Endothelial cell of umbilical vein (primary cell): ENCODE results near the gene NRG3. TPM values are rescaled to one million over a fixed set of nuclear protein-coding genes. Genes with fewer than 3 reads are reported as not detected.

Experiments
- BruUV-seq: library from RNA; stranded (reverse); fragments of 400-500 nt; replicated peaks from 2 replicates; lab custom pipeline; 2021; lab: Mats Ljungman, UMichigan
- CTCF ChIA-PET: fragments of 300-600, 350-600 bp; sonication (Branson Sonifier 250); formaldehyde crosslinking; loops from one replicate; lab custom pipeline; 2021; ENCODE audit warnings: antibody characterized with exemption, inconsistent platforms; lab: Charles Lee
- POLR2A ChIA-PET: fragments of 300-600, 350-600 bp; sonication (Branson Sonifier 250); formaldehyde crosslinking; loops from one replicate; lab custom pipeline; 2021; ENCODE audit warnings: antibody characterized with exemption, inconsistent platforms; lab: Charles Lee
- DNase-seq: peaks from one replicate; pipeline ENCODE4 v3.0.0-alpha.2; 2011; ENCODE audit warnings: low read depth, low spot score
- FAIRE-seq: peaks from 2 replicates; lab custom pipeline; 2011; peaks lifted over from hg19 to GRCh38; lab: Jason Lieb, UNC
- H2AFZ ChIP-seq: 2 replicates; pipeline ENCODE4 v1.6.0; 2012; ENCODE audit warnings: low read depth, low read length, control low read depth, inconsistent platforms
- H3K27ac ChIP-seq: 2 replicates; pipeline ENCODE4 v1.5.1; 2011; ENCODE audit warnings: low read depth, mild to moderate bottlenecking, control low read depth, low read length, moderate library complexity; ENCODE audit not compliant: insufficient read depth
- H3K27me3 ChIP-seq, 2 experiments: 2 replicates each; pipeline versions ENCODE4 v1.6.0 to v1.6.1; 2011; ENCODE audit warnings: low read length in 2 of 2, mixed read lengths in 1 of 2; ENCODE audit not compliant: control insufficient read depth in 2 of 2, insufficient read depth in 2 of 2
- H3K36me3 ChIP-seq, 2 experiments: 2 replicates in 1 of 2; 3 replicates in 1 of 2; pipeline ENCODE4 v1.5.1; 2011; ENCODE audit warnings: low read length in 2 of 2, mild to moderate bottlenecking in 1 of 2, moderate library complexity in 1 of 2; ENCODE audit not compliant: control insufficient read depth in 2 of 2, insufficient read depth in 2 of 2; ENCODE audit errors: extremely low read depth in 1 of 2
- H3K4me1 ChIP-seq: 3 replicates; pipeline ENCODE4 v1.5.1; 2011; ENCODE audit warnings: mild to moderate bottlenecking, low read length; ENCODE audit not compliant: control insufficient read depth, insufficient read depth; ENCODE audit errors: extremely low read depth
- H3K4me2 ChIP-seq: 2 replicates; pipeline ENCODE4 v1.6.1; 2011; ENCODE audit warnings: low read length, control low read depth, mixed read lengths; ENCODE audit not compliant: insufficient read depth
- H3K4me3 ChIP-seq, 3 experiments: fragments of 200-600 bp in 1 of 3; sonication (generic), shearing (Covaris generic) in 1 of 3; replicated peaks in 1 of 3; 2 replicates each; pipeline ENCODE4 v1.5.1; 2011 to 2016; ENCODE audit warnings: control low read depth in 3 of 3, low read length in 3 of 3, mild to moderate bottlenecking in 2 of 3, inconsistent platforms in 1 of 3, low read depth in 1 of 3, moderate library complexity in 1 of 3; ENCODE audit not compliant: insufficient read depth in 1 of 3
- H3K79me2 ChIP-seq: 2 replicates; pipeline ENCODE4 v1.6.0; 2012; ENCODE audit warnings: low read length, inconsistent platforms; ENCODE audit not compliant: control insufficient read depth, insufficient read depth
- H3K9ac ChIP-seq: replicated peaks from 2 replicates; pipeline ENCODE3; 2011; ENCODE audit warnings: low read length, control low read depth; ENCODE audit not compliant: insufficient read depth; ENCODE audit errors: extremely low read depth
- H3K9me1 ChIP-seq: replicated peaks from 3 replicates; pipeline ENCODE4 v1.6.0; 2011; ENCODE audit warnings: mild to moderate bottlenecking, low read length; ENCODE audit not compliant: control insufficient read depth, insufficient read depth; ENCODE audit errors: extremely low read depth
- H3K9me3 ChIP-seq: replicated peaks from 2 replicates; pipeline ENCODE4 v1.5.1; 2012; ENCODE audit warnings: low read length, inconsistent platforms; ENCODE audit not compliant: control insufficient read depth, insufficient read depth
- H4K20me1 ChIP-seq: replicated peaks from 2 replicates; pipeline ENCODE3; 2011; ENCODE audit warnings: mild to moderate bottlenecking, low read length; ENCODE audit not compliant: control insufficient read depth, insufficient read depth; ENCODE audit errors: extremely low read depth
- EZH2 ChIP-seq: IDR thresholded peaks from 2 replicates; pipeline ENCODE4 v1.6.1; 2012; ENCODE audit warnings: borderline replicate concordance, low read depth, mild to moderate bottlenecking, moderate library complexity, low read length, inconsistent platforms; ENCODE audit not compliant: severe bottlenecking
- FOS ChIP-seq: IDR thresholded peaks from 2 replicates; pipeline ENCODE4 v1.6.1; 2011; ENCODE audit warnings: mild to moderate bottlenecking, low read length, moderate library complexity, borderline replicate concordance; ENCODE audit not compliant: insufficient read depth
- GATA2 ChIP-seq: IDR thresholded peaks from 2 replicates; pipeline ENCODE4 v1.7.0; 2011; ENCODE audit warnings: low read depth, mild to moderate bottlenecking, moderate library complexity, mixed read lengths, low read length; ENCODE audit not compliant: insufficient read length, insufficient read depth
- JUN ChIP-seq: IDR thresholded peaks from 2 replicates; pipeline ENCODE4 v1.6.1; 2011; ENCODE audit warnings: borderline replicate concordance, low read depth; ENCODE audit not compliant: insufficient read length, insufficient read depth
- MYC ChIP-seq: IDR thresholded peaks from one replicate; pipeline ENCODE4 v1.6.1; 2011; ENCODE audit warnings: mild to moderate bottlenecking, low read depth, low read length
- POLR2A ChIP-seq: IDR thresholded peaks from 2 replicates; pipeline ENCODE4 v1.6.1; 2012; ENCODE audit warnings: low read depth, mild to moderate bottlenecking, control low read depth, low read length
- POLR2AphosphoS5 ChIP-seq: IDR thresholded peaks from 2 replicates; pipeline ENCODE4 v1.6.1; 2012; ENCODE audit warnings: low read depth, mild to moderate bottlenecking, control low read depth, low read length, moderate library complexity; ENCODE audit not compliant: insufficient read depth
- dilution Hi-C: fragments of 300-500 bp; cut with MboI; formaldehyde crosslinking; loops from one replicate; pipeline ENCODE4 v1.15.0; 2019; ENCODE audit warnings: low sequenced_read_pairs; ENCODE audit not compliant: extremely low pct_ligation_motif_present
- intact Hi-C: fragments of 100-400 bp; cut with micrococcal nuclease; formaldehyde crosslinking; loops from one replicate; pipeline ENCODE4 v1.10.0; 2022
- polyA plus RNA-seq, 4 experiments: library from polyadenylated mRNA; depleted of rRNA in 3 of 4; stranded (reverse) in 3 of 4; unstranded in 1 of 4; fragments of >200 nt; gene quantifications; 2 replicates each; pipeline versions ENCODE4 v1.2.1 to v1.2.3, GENCODE V29; 2011 to 2012; ENCODE audit warnings: missing spikeins in 1 of 4
- total RNA-seq: library from RNA; stranded (reverse); gene quantifications from 2 replicates; pipeline ENCODE4 v1.2.3, GENCODE V29; 2021
- TF ChIP-seq, protein P1 (sequence below), 2 donors: IDR thresholded peaks; 1 replicate in 1 of 2; 2 replicates in 1 of 2; pipeline ENCODE4 v1.5.1; 2011; ENCODE audit warnings: low read length in 2 of 2, mild to moderate bottlenecking in 2 of 2, moderate library complexity in 2 of 2, control low read depth in 1 of 2, inconsistent platforms in 1 of 2, low read depth in 1 of 2; ENCODE audit not compliant: insufficient read depth in 1 of 2; ENCODE audit errors: extremely low read depth in 1 of 2
- TF ChIP-seq, protein P2 (sequence below): IDR thresholded peaks from 2 replicates; pipeline ENCODE4 v1.6.1; 2011; ENCODE audit not compliant: insufficient read depth, insufficient read length

The NRG3 gene
- total and polyA plus RNA-seq, 2 donors (not counting 3 experiments of a cell fraction or from before 2014, with no cell fraction given): 1.9 to 3.9 TPM

DNA sequence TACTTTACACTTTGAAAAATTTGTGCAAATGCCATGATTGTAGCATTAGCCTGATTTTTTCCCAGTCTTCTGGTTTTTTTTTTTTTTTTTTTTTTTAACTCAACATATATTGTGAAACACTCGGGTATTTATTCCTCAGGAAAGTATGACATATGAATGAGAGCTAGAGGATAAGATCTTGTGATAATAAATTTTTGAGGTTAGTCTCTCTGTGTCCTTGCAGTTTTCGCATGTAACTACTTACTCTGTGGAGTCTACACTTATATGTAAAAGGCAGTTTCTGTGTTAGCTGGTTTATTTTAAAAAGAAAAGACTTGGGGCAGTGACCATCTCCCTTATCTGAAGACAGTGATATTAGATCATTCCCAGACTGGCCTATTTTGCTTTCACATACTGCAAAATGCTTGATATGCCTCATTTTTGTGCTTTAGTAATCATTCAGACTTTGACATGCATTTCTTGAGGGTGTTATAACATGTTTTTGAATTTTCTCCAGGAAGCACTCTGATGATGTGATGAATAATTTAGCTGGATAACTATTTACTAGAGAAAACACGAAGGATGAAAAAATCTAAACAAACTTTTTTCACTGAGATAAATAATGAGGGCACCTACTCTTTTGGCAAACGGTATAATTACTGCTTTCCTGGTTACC, 371.0 kb downstream of the NRG3 start:
- DNase-seq: no peak
- TF ChIP-seq POLR2A (no peak), GATA2 (no peak), POLR2AphosphoS5 (no peak), FOS (no peak), MYC (no peak), JUN (no peak), EZH2 (no peak)
- TF ChIP-seq, protein P1, sequence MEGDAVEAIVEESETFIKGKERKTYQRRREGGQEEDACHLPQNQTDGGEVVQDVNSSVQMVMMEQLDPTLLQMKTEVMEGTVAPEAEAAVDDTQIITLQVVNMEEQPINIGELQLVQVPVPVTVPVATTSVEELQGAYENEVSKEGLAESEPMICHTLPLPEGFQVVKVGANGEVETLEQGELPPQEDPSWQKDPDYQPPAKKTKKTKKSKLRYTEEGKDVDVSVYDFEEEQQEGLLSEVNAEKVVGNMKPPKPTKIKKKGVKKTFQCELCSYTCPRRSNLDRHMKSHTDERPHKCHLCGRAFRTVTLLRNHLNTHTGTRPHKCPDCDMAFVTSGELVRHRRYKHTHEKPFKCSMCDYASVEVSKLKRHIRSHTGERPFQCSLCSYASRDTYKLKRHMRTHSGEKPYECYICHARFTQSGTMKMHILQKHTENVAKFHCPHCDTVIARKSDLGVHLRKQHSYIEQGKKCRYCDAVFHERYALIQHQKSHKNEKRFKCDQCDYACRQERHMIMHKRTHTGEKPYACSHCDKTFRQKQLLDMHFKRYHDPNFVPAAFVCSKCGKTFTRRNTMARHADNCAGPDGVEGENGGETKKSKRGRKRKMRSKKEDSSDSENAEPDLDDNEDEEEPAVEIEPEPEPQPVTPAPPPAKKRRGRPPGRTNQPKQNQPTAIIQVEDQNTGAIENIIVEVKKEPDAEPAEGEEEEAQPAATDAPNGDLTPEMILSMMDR (IDR thresholded peaks at IDR 0.05; ENCODE audit: extremely low read depth in 1 of 2, insufficient read depth in 1 of 2, low read depth in 1 of 2, low read length in 2 of 2): no peak
- TF ChIP-seq, protein P2, sequence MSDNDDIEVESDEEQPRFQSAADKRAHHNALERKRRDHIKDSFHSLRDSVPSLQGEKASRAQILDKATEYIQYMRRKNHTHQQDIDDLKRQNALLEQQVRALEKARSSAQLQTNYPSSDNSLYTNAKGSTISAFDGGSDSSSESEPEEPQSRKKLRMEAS: no peak
- CTCF ChIA-PET: no interaction called here

More for the DNA sequence above, 371.0 kb downstream of the NRG3 start:
- FAIRE-seq: no peak
- Histone ChIP-seq H3K9ac (no peak overlapping the region), H3K36me3 (no peaks in the 10 kb centered on the region), H3K27me3 (no peaks in the 10 kb centered on the region), H3K4me2 (no peak overlapping the region), H3K9me1 (no peaks in the 10 kb centered on the region), H3K4me3 (no peak overlapping the region), H3K4me1 (no peaks in the 10 kb centered on the region), H2AFZ (no peak overlapping the region), H4K20me1 (no peaks in the 10 kb centered on the region), H3K27ac (no peak overlapping the region), H3K79me2 (no peaks in the 10 kb centered on the region), H3K9me3 (no peaks in the 10 kb centered on the region)
- intact Hi-C loops: no loop called here
- POLR2A ChIA-PET: no interaction called here
- dilution Hi-C loops: no loop called here
- no TSS peak for BruUV-seq
